GM19193 (cell line): ENCODE results near the gene FMN2.

Source experiments
- POLR2A ChIP-seq: IDR thresholded peaks from 4 replicates; pipeline ENCODE4 v1.6.1; 2011; ENCODE audit not compliant: insufficient read depth, insufficient read length; ENCODE audit errors: extremely low read depth

The FMN2 gene

DNA sequence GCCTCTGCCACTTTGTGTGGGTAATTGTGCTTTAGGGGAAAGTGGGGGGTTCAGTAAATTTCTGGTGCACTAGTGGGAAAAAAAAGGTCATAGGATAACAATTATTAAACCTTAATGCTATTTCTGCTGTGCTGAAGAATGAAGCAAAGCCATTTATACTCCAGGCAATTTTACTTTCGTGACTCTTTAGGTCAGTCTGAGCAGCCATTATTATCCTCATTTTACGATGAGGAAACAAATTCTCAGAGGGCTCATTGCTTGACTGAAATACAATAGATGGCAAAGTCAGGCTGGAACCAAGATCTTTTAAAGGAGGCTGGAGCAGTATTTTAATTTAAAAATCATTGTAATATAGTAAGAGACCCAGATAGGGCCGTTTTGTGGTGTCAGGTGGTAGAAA is 272.2 kb downstream of the FMN2 start:
- no peak for TF ChIP-seq POLR2A

DNA sequence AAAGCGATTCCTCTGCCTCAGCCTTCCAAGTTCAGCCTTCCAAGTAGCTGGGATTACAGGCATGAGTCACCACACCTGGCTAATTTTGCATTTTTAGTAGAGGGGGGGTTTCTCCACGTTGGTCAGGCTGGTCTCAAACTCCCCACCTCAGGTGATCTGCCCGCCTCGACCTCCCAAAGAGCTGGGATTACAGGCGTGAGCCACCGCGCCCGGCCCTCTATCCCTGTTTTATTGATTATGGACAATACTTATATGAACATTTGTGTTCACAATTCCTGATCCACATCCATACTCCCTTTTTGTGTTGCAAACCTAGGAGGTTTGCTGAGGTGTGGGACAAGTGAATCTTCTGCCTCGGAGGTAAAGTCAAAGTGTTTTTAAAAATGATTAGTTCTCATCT is 275.0 kb downstream of the FMN2 start:
- TF ChIP-seq POLR2A: no peak

DNA sequence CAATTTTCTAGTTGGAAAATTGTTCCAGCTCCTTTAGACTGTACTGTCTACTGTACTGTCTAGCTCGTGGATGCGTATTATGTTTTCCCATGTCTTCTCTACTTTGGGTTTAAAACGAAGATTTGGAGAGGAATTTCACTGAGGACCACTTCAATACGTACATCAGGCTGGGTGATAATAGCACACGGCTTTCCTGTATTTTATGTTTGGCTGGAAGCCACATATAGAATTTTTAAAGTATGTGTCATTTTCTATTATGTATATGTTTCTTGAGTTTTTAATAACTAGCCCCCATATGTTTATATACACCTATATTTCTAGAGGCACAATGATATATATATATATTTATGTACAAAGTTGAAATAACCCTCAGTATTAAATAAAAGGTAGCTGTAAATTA is 293.9 kb downstream of the FMN2 start:
- no peak for TF ChIP-seq POLR2A

DNA sequence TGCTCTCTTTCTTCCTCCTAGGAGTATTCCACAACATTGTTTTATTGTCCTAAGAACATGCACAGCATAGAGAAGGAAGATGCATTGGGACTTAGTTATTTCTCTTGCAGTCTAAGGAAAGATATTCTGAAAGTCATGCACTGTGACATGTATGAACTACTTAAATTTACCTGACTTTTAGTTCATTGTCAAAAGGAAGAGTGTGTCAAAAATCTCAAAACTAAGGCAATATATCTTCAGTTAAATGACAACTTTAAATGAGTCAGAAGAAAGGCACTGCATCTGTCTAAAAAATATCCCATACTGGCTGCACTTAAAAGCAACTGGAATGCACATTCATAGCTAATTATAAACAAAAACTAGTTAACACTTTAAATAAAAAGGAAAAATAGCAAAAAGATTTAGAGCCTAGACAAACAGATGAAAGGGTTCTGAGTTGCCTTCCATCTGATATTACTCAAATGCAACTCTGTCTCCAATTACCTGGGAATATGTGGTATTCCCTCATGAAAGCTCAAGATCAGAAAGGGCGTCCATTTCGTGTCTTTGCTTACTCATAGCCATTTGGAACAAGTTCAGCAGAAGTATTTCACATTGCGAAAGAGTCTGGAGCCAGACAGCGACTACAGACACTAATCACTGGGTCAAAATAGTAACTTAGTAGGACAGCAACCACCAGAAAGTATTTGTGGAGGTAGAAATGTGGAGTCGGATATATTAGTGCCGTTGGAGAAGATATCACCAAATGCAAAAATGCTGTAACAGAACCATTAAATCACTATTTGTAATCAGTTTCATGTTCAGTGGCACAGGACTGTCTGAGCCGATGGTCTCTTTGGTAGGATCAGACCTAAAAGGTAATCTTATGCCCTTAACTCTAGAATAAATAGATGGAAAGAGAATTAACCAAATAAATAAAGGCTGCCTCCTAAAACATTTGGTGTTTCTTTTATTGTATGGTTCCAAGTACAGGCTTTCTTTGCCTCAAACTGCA is 294.6 kb downstream of the FMN2 start:
- no peak for TF ChIP-seq POLR2A

DNA sequence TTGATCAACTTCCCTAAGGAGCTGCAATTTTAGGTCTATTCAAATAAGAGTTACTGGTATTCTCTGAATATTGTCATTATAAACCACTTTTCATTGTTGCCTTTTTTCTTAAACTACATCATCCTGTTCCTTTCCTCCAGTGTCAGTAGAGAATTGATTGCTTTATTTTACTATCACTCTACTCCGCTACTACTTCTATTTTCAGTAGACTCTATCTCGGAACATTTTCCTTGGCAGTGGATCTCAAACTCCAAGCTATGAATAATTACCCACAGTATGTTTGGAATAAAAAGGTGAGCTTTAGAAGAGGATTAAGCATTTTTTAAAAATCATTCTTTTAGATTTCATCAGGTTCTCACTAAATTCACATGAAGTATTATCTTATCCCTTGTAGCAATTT is 295.4 kb downstream of the FMN2 start:
- TF ChIP-seq POLR2A: no peak

DNA sequence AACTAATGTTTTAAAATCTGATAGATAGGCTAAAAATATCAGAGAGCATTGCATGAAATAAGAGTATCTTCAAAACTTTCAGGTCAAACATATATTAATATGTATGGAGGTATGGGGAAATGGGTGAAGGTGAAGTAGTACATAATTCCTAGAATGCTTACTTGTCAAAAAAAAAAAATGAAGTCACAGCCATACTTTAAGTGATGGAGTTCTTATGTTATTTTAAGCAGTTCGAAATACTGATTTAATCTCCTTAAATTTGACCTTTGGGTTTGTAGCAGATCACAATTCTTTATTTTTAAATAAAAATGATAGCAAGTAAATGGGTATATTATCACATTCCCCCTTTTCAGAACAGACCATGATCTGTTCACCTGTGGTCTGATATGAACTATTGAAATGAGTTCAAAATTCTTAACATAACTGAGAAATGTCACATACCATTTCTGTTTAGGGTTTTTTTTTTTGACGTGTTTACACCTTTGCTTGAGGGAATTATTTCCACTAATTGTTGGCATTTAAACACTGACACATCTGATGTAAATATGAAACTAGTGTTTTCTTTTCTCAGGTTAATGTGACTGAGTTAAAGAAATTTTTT is 300.1 kb downstream of the FMN2 start:
- no peak for TF ChIP-seq POLR2A

DNA sequence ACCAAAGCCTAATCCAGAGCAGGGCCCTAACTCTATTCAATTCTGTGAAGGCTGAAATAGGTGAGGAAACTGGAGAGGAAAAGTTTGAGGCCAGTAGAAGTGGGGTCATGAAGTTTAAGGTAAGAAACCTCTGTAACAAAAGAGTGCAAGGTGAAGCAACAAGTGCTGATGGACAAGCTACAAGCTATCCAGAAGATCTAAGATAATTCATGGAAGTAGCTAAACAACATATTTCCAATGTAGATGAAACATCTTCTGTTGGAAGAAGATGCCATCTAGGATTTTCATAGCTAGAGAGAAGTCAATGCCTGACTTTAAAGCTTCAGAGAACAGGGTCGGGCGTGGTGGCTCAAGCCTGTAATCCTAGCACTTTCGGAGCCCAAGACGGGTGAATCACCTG is 302.7 kb downstream of the FMN2 start:
- no peak for TF ChIP-seq POLR2A

DNA sequence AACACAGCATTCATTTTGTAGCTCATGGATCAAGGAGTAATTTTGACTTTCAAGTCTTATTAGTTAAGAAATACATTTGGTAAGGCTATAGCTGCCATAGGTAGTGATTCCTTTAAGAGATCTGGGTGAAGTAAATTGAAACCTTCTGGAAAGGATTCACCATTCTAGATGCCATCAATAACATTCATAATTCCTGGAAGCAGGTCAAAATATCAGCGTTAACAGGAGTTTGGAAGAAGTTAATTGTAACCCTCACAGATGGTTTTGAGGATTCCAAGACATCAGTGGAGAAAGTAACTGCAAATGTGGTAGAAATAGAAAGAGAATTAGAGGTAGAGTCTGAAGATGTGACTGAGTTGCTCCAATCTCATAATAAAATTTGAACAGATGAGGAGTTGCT is 303.7 kb downstream of the FMN2 start:
- TF ChIP-seq POLR2A: no peak

DNA sequence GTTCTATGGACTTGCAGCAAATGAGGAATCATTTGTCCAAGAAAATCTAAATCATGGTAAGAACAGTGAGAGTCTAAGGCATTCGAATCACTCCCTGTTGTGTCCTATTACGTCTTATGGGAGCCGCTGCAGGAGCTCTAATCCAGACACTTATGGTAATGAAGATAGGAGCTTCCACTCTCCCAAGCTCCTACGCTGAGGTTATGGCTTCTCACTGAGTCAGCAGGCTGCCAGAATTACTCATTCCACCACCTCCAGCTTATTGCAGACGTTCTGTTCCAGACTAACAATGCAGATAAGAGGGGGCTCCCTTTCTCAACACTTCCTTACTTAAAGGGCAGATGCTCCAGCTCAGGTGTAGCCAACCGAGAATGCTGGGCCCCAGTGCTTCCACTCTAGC is 307.7 kb downstream of the FMN2 start:
- TF ChIP-seq POLR2A: no peak

DNA sequence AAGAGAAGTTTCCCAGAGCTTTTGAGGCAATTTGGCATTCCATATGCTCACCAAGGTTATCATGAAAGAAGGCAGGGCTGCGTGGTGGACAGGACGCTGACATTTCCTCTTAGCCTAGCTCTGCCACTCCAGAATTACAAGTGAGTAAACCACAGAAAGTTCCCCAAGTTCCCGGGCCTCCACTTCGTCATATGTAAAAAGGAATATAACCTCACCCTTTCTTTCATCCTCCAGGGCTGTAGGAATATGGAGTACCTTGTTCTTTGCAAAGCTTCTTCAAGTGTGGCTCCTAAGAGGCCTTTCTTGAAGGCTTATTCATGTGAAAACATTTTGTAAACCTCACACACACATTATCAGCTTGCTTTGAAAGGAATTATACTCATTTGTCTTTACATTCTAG is 310.0 kb downstream of the FMN2 start:
- no peak for TF ChIP-seq POLR2A

DNA sequence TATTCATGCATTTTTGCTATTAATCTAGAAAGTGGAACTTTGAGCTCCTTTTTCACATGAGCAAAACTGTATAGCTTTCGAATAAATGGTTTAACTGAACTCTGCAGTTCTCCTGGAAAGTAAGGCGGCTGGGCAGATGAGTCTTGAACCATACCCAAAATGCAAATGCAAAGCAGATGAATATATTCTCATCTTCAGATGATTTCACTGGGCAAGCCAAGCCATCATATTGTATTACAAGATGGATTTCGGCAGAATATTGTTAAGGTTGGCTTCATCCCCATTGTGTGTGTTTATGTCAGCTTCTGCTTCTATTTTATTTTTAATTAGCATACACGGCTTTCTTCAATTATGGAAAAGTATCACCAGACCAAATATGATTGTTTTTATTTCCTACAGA is 310.6 kb downstream of the FMN2 start:
- TF ChIP-seq POLR2A: no peak

DNA sequence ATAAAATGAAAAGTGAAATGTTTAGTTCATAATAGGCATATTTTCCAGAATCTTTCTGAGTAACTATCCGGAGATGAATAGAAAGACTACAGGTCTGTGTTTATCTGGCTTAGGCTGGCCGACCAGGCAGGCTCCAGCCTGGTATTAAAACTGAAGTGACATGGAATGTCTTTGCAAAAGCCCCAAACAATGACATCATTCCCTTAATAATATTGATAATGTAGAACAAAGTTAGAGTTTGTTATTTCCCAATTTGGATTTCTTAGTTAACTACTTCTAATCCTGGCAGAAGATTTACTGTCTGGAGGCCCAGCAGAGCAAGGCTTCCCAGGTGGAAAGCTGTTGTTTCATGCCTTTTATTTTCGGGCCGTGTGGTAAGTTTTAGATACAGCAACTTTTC is 312.6 kb downstream of the FMN2 start:
- TF ChIP-seq POLR2A: no peak

DNA sequence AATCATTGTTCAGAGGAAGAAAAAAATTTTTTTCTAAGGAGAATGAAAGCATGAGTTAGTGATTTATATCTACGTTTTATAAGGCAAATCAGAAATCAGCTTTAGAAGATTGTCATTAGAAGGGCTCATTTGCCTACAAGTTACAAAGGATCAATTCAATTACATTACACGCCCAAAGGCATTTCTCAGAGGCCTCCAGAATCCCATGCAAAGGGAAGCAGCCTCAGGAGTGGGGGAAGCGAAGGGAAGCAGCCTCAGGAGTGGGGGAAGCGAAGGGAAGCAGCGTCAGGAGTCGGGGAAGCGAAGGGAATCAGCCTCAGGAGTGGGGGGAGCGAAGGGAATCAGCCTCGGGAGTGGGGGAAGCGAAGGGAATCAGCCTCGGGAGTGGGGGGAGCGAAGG is 314.1 kb downstream of the FMN2 start:
- TF ChIP-seq POLR2A: no peak

DNA sequence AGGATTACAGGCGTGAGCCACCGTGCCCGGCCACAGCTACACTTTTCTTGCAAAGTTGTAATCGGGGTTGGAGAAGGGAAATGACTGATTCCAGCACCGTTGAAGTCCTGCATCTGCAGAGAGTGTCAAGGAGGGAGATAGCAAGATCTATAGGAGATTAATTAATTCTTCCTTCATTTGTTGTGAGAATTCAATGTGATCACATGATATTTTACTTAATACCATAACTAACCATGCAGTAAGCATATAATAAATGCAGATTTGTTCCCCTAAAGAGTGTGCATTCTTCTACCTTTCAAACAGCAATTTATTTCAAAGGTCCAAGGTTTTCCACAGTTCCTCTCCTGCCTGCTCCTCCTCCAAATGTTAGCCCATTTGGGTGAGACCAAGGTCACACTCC is 315.7 kb downstream of the FMN2 start:
- TF ChIP-seq POLR2A: no peak

DNA sequence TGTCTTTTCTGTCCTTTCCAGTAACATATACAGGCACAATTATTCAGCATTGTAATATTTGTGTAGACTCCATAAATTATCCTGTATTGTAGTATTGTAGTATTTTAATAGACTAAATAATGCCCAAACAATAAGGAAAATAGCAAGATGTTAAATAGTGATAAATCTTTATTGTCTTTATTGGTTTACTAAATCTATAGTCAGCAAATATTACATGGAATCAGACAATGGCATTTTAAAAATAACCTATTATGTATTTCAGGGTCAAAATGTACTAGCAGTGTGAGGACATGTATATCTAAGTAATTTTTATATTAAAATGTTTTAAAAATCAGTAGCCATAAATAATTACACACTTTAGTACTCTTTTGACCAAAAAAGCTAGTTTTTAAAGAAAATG is 317.9 kb downstream of the FMN2 start:
- TF ChIP-seq POLR2A: no peak

DNA sequence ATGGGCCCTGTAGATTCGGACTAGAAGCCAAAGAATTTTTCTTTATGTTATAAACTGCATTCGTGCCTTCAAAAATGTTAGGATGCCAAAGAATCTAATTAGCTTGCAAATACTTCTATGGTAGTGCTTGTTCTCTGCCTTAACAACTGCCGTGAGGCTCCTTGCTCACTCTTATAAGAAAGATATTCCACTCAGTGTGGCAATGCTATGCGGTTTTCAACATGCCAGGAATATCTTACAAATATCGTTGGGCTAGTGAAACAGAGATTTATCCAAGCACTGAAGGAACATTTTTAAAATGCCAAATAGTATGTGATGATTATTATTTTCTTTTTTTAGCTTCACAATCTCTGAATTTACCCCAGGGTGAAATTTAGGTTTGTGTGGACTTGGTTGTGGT is 322.0 kb downstream of the FMN2 start:
- no peak for TF ChIP-seq POLR2A
